Heart left ventricle (tissue), 16 donors: ENCODE measurements around the gene DOCK9. TPM values are rescaled to one million over a fixed set of nuclear protein-coding genes. Genes with fewer than 3 reads are reported as not detected.

Experiments used
- ATAC-seq, 4 donors: fragments of 200-7000 bp; cut with Tn5 transposase; one replicate each; pipeline ENCODE4 v1.9.1; 2020 to 2022; ENCODE audit warnings: moderate library complexity in 4 of 4, mild to moderate bottlenecking in 3 of 4, moderate number of reproducible peaks in 1 of 4
- DNase-seq, 5 donors: peaks; one replicate each; pipeline ENCODE4 v3.0.0-alpha.2; 2020
- H3K27ac ChIP-seq, 12 donors: fragments of 200-600 bp; sonication (generic) in 4 of 12; one replicate each; pipeline versions ENCODE4 v1.5.0 to v1.8.0; 2016 to 2022; ENCODE audit warnings: mild to moderate bottlenecking in 2 of 12
- H3K27me3 ChIP-seq, 9 donors: fragments of 200-600 bp; sonication (generic) in 2 of 9; one replicate each; pipeline versions ENCODE4 v1.5.1 to v1.8.0; 2016 to 2022; ENCODE audit warnings: mild to moderate bottlenecking in 3 of 9
- H3K36me3 ChIP-seq, 9 donors: fragments of 200-600 bp; sonication (generic) in 2 of 9; one replicate each; pipeline versions ENCODE4 v1.5.0 to v1.8.0; 2018 to 2022; ENCODE audit warnings: mild to moderate bottlenecking in 2 of 9
- H3K4me1 ChIP-seq, 12 donors: fragments of 200-600 bp; sonication (generic) in 4 of 12; one replicate each; pipeline versions ENCODE4 v1.5.0 to v1.8.0; 2016 to 2022; ENCODE audit warnings: mild to moderate bottlenecking in 3 of 12
- H3K4me3 ChIP-seq, 12 donors: fragments of 200-600 bp; sonication (generic) in 4 of 12; one replicate each; pipeline versions ENCODE4 v1.5.0 to v1.8.0; 2017 to 2022; ENCODE audit warnings: mild to moderate bottlenecking in 9 of 12, moderate library complexity in 4 of 12
- H3K9me3 ChIP-seq, 12 donors: fragments of 200-600 bp; sonication (generic) in 4 of 12; one replicate each; pipeline versions ENCODE4 v1.5.0 to v1.8.0; 2016 to 2022; ENCODE audit warnings: mild to moderate bottlenecking in 1 of 12
- CTCF ChIP-seq, 12 donors: fragments of 200-600 bp; sonication (generic) in 4 of 12; IDR thresholded peaks; one replicate each; pipeline versions ENCODE4 v1.5.0 to v1.8.0; 2018 to 2022; ENCODE audit warnings: antibody characterized with exemption in 12 of 12, mild to moderate bottlenecking in 5 of 12
- POLR2A ChIP-seq, 2 donors: fragments of 450-650 bp; IDR thresholded peaks; one replicate each; pipeline ENCODE4 v1.6.1; 2017; ENCODE audit warnings: antibody characterized with exemption in 2 of 2, mild to moderate bottlenecking in 2 of 2, moderate library complexity in 2 of 2
- WGBS, 4 donors: extraction: QIAGEN DNeasy Blood & Tissue Kit in 2 of 4; methylation state at CpG; one replicate each; pipeline versions ENCODE4 v1.1.5 to v1.1.7; 2013 to 2018; 5-methylcytosine and 5-hydroxymethylcytosine counted together
- intact Hi-C, 10 donors: fragments of 100-400 bp; cut with DNase I; formaldehyde crosslinking; loops; one replicate each; pipeline versions ENCODE4 v1.11.1 to v1.14.2; 2022
- polyA plus RNA-seq, 2 donors: library from polyadenylated mRNA; stranded (reverse); fragments of 200-250 nt; gene quantifications; one replicate each; pipeline ENCODE4 v1.2.3, GENCODE V29; 2013
- total RNA-seq, 9 donors: library from RNA; depleted of rRNA in 2 of 9; stranded (reverse); fragments of >200 nt in 2 of 9; fragmentation: NEBNext Ultra II Directional in 3 of 9; extraction: Animal tissue kit (Norgen Biotek cat#: 25700) in 3 of 9; gene quantifications; one replicate each; pipeline versions ENCODE4 v1.1.0 to v1.2.4, GENCODE V29; 2016 to 2023
- donor health status: ischemic (EF 13 %, LVEDD 7.1; RV severe dilation, severe dysfunction).
- donor health status: healthy with polysubstance abuse.
- donor health status: DM: no; HTN: yes; CAD: no.
- donor health status: DM: no; HTN: no; CAD: no.
- donor health status: ischemic (EF 25% LVEDD 6.9; RV normal size, moderate dysfunction).
- donor health status: ischemic (EF 25% LVEDD 5.7; RV mildly dilated, moderate dysfunction).
- donor health status: healthy.
- donor health status: DM: yes; HTN: yes; CAD: no.
- donor health status: ischemic (EF 35%, LVEDD 5.7; RV mildly dilated, moderate dysfunction).
- donor health status: nonischemic (EF 11% LVEDD 7.7; RV severe dilation, severe dysfunction).
- donor health status: DM: yes; HTN: yes; CAD: no.
- donor health status: PGD.
- donor health status: ischemic (EF 29% LVEDD 5.4; RV normal size, mild dysfunction).
- donor health status: nonischemic (EF 23%, LVEDD 6.1; RV moderate dilation, normal function).

Gene DOCK9
- total and polyA plus RNA-seq, 11 donors = 21.4 to 128 (median 45.2) TPM

- Histone ChIP-seq H3K27ac (no peak overlapping the region), H3K4me3 (no peak overlapping the region), H3K27me3 (peaks cover 0 to 5% (median 0%) of the 10 kb centered on the region in 9 donors), H3K4me1 (no peaks in the 10 kb centered on the region), H3K9me3 (no peaks in the 10 kb centered on the region), H3K36me3 (no peaks in the 10 kb centered on the region)
- WGBS, 4 donors = 77 to 84% (median 79%) methylated on average over 7 of the region's 7 CpGs
- intact Hi-C loops = no loop called here
- DNase-seq (no peak), ATAC-seq (no peak)
- no peak for TF ChIP-seq CTCF (IDR thresholded peaks at IDR 0.05)
- TF ChIP-seq POLR2A (IDR thresholded peaks at IDR 0.05) = no peak
Observed at GRCh38 chr13:98786023-98786422, 191.8 kb downstream of the DOCK9 start.

- 87 to 91% (median 89%) methylated on average over 9 to 10 of the region's 10 CpGs; no CpG with 5 or more reads in 1 of the 4 donors for WGBS, 4 donors
- peaks cover 0 to 5% (median 0%) of the 10 kb centered on the region in 9 donors for H3K27me3 ChIP-seq
- intact Hi-C loops = no loop called here
- H3K4me3 ChIP-seq = no peak overlapping the region
- DNase-seq (no peak), ATAC-seq (no peak)
- no peaks in the 10 kb centered on the region for H3K4me1 ChIP-seq
- no peaks in the 10 kb centered on the region for H3K9me3 ChIP-seq
- no peaks in the 10 kb centered on the region for H3K36me3 ChIP-seq
- TF ChIP-seq CTCF (IDR thresholded peaks at IDR 0.05) (no peak), POLR2A (IDR thresholded peaks at IDR 0.05) (no peak)
- H3K27ac ChIP-seq = no peak overlapping the region
Observed at GRCh38 chr13:98785405-98785804, 192.5 kb downstream of the DOCK9 start.

- Histone ChIP-seq H3K9me3 (no peaks in the 10 kb centered on the region), H3K27me3 (peaks cover 0 to 5% (median 0%) of the 10 kb centered on the region in 9 donors), H3K4me3 (no peak overlapping the region), H3K4me1 (no peaks in the 10 kb centered on the region), H3K27ac (no peak overlapping the region), H3K36me3 (no peaks in the 10 kb centered on the region)
- ATAC-seq = no peak
- intact Hi-C loops = no loop called here
- TF ChIP-seq CTCF (IDR thresholded peaks at IDR 0.05) (no peak), POLR2A (IDR thresholded peaks at IDR 0.05) (no peak)
- DNase-seq = no peak
- 80 to 93% (median 85%) methylated on average over 6 to 8 of the region's 8 CpGs for WGBS, 4 donors
Observed at GRCh38 chr13:98784666-98785065, 193.2 kb downstream of the DOCK9 start.

- Histone ChIP-seq H3K4me1 (no peaks in the 10 kb centered on the region), H3K9me3 (no peaks in the 10 kb centered on the region), H3K27ac (no peak overlapping the region), H3K27me3 (peaks cover 0 to 10% (median 0%) of the 10 kb centered on the region in 9 donors), H3K36me3 (no peaks in the 10 kb centered on the region), H3K4me3 (no peak overlapping the region)
- no peak for TF ChIP-seq CTCF (IDR thresholded peaks at IDR 0.05)
- TF ChIP-seq POLR2A (IDR thresholded peaks at IDR 0.05) = no peak
- no peak for ATAC-seq
- DNase-seq = no peak
- 83 to 85% (median 85%) methylated on average over 7 to 12 of the region's 12 CpGs for WGBS, 4 donors
- intact Hi-C loops = no loop called here
Observed at GRCh38 chr13:98783856-98784478, 193.9 kb downstream of the DOCK9 start.
